ENCODE data around the gene YAE1.
A peak's percentile ranks its signal among the peaks of the same experiment; 100 is the strongest.

YAE1 gene

DNA sequence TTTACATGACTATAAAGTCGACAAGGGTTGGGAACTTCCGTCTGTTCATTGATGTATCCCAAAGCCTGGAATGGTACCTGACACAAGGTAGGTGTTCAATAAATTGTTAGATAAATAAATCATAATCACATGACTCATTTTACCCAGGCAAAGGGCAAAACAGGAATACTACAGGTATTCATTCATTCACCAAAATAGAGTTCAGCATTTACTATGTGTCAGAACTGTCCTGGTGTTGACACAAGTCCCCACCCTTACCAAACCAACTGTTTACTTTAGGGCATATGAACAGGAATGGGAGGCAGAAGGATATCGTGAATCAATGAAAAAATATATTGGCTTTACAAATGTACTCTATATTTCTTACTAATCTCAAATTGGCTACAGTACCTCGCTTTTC lies 666 bp upstream of the YAE1 start:
- Histone ChIP-seq H3K4me1 (ENCODE audit: insufficient read depth, low read length, severe bottlenecking) (peaks cover 20% of the 10 kb centered on the region), H3K9me3 (ENCODE audit: low read length) (no peaks in the 10 kb centered on the region), H3K4me3 (ENCODE audit: low read depth, low read length, poor library complexity, severe bottlenecking) (peak overlapping the region; percentile 85), H3K36me3 (ENCODE audit: insufficient read depth, low read length) (peaks cover 8% of the 10 kb centered on the region; the same call in 1 of the 2 replicates), H4K20me1 (ENCODE audit: insufficient read depth, low read length) (no peaks in the 10 kb centered on the region), H3K4me2 (ENCODE audit: low read length) (peak overlapping the region; percentile 83), H3F3A (ENCODE audit: insufficient read depth, low read length) (0 out of 2 replicates have a peak, but pooled peaks cover 4% of the 10 kb centered on the region), H3K27ac (ENCODE audit: low read depth, low read length, poor library complexity, severe bottlenecking) (no peak overlapping the region), H2AFZ (ENCODE audit: low read length) (peak overlapping the region; percentile 94), H3K9me2 (ENCODE audit: low read depth, low read length) (no peaks in the 10 kb centered on the region), H3K9ac (ENCODE audit: low read length) (peak overlapping the region; percentile 86), H3K27me3 (ENCODE audit: insufficient read depth, low read length) (no peaks in the 10 kb centered on the region), H3K79me2 (ENCODE audit: insufficient read depth, low read length) (peaks cover 16% of the 10 kb centered on the region)
- TF ChIP-seq, protein P1, sequence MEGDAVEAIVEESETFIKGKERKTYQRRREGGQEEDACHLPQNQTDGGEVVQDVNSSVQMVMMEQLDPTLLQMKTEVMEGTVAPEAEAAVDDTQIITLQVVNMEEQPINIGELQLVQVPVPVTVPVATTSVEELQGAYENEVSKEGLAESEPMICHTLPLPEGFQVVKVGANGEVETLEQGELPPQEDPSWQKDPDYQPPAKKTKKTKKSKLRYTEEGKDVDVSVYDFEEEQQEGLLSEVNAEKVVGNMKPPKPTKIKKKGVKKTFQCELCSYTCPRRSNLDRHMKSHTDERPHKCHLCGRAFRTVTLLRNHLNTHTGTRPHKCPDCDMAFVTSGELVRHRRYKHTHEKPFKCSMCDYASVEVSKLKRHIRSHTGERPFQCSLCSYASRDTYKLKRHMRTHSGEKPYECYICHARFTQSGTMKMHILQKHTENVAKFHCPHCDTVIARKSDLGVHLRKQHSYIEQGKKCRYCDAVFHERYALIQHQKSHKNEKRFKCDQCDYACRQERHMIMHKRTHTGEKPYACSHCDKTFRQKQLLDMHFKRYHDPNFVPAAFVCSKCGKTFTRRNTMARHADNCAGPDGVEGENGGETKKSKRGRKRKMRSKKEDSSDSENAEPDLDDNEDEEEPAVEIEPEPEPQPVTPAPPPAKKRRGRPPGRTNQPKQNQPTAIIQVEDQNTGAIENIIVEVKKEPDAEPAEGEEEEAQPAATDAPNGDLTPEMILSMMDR (IDR thresholded peaks at IDR 0.05; ENCODE audit: low read length): no peak
- TF ChIP-seq EZH2 (IDR thresholded peaks at IDR 0.05; ENCODE audit: borderline replicate concordance, low read length): no peak

DNA sequence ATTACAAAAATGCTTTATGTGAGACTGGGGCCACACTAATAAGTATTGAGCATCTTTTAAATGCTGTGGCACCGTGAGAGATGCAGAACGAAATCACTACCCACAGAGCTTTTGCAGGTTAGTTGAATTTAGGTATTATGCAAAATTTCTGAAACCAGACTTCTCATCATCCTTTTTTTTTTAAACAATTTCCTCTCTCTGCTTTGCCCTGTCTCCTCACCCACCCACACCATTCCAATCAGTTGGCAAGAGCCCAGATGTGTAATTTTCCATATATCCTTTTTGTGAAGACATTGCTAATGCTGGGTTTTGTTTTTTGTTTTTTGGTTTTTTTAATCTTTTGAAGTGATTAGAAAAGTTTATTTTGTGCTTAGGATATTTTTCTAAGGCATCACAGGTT lies 1.1 kb downstream of the YAE1 start:
- no peak overlapping the region for H3K27ac ChIP-seq (ENCODE audit: low read depth, low read length, poor library complexity, severe bottlenecking)
- H3F3A ChIP-seq (ENCODE audit: insufficient read depth, low read length): 0 out of 2 replicates have a peak, but pooled peaks cover 4% of the 10 kb centered on the region
- no peaks in the 10 kb centered on the region for H3K9me3 ChIP-seq (ENCODE audit: low read length)
- no peaks in the 10 kb centered on the region for H3K9me2 ChIP-seq (ENCODE audit: low read depth, low read length)
- peak overlapping the region; percentile 83 for H3K4me2 ChIP-seq (ENCODE audit: low read length)
- peaks cover 19% of the 10 kb centered on the region; the same call in 1 of the 2 replicates for H3K36me3 ChIP-seq (ENCODE audit: insufficient read depth, low read length)
- H4K20me1 ChIP-seq (ENCODE audit: insufficient read depth, low read length): no peaks in the 10 kb centered on the region
- TF ChIP-seq, protein P1 (IDR thresholded peaks at IDR 0.05; ENCODE audit: low read length): no peak
- no peak for TF ChIP-seq EZH2 (IDR thresholded peaks at IDR 0.05; ENCODE audit: borderline replicate concordance, low read length)
- peaks cover 20% of the 10 kb centered on the region for H3K4me1 ChIP-seq (ENCODE audit: insufficient read depth, low read length, severe bottlenecking)
- H3K9ac ChIP-seq (ENCODE audit: low read length): peak overlapping the region; percentile 86
- H3K4me3 ChIP-seq (ENCODE audit: low read depth, low read length, poor library complexity, severe bottlenecking): peak overlapping the region; percentile 85
- no peak overlapping the region for H2AFZ ChIP-seq (ENCODE audit: low read length)
- no peaks in the 10 kb centered on the region for H3K27me3 ChIP-seq (ENCODE audit: insufficient read depth, low read length)
- H3K79me2 ChIP-seq (ENCODE audit: insufficient read depth, low read length): peaks cover 16% of the 10 kb centered on the region

DNA sequence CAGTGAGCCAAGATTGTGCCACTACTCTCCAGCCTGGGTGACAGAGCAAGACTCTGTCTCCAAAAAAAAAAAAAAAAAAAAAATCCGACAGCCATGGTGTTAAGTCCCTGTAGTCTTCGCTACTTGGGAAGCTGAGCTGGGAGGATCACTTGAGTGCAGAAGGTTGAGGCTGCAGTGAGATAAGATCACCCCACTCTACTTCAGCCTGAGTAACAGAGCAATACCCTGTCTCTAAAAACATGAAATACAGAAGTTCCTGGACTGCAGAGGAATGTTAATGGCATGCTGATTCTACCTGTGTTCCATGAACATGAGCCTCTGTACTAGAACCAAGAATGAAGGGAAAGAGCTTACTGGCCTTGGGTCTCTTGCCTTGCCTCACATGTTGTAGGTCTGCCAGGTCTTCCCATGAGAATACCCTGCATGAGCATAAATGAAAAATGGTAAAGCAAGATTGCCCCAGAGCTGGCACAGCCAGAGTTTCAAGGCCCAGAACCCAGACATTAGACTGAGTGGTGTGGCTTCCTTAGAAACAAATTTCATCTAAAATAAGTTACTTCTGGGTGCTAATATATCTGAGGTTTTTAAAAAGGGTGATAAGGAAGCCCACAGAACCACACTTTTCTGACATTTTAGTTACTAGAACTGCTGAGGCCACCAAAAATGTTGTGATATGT lies 8.6 kb downstream of the YAE1 start:
- H3F3A ChIP-seq (ENCODE audit: insufficient read depth, low read length): no peaks in the 10 kb centered on the region
- H3K9ac ChIP-seq (ENCODE audit: low read length): no peak overlapping the region
- no peak for TF ChIP-seq EZH2 (IDR thresholded peaks at IDR 0.05; ENCODE audit: borderline replicate concordance, low read length)
- TF ChIP-seq, protein P1 (IDR thresholded peaks at IDR 0.05; ENCODE audit: low read length): no peak
- H3K27me3 ChIP-seq (ENCODE audit: insufficient read depth, low read length): no peaks in the 10 kb centered on the region
- H3K9me2 ChIP-seq (ENCODE audit: low read depth, low read length): no peaks in the 10 kb centered on the region
- no peaks in the 10 kb centered on the region for H3K79me2 ChIP-seq (ENCODE audit: insufficient read depth, low read length)
- no peaks in the 10 kb centered on the region for H3K9me3 ChIP-seq (ENCODE audit: low read length)
- no peak overlapping the region for H3K27ac ChIP-seq (ENCODE audit: low read depth, low read length, poor library complexity, severe bottlenecking)
- no peak overlapping the region for H2AFZ ChIP-seq (ENCODE audit: low read length)
- H3K4me3 ChIP-seq (ENCODE audit: low read depth, low read length, poor library complexity, severe bottlenecking): no peak overlapping the region
- no peaks in the 10 kb centered on the region for H3K4me1 ChIP-seq (ENCODE audit: insufficient read depth, low read length, severe bottlenecking)
- H3K4me2 ChIP-seq (ENCODE audit: low read length): no peak overlapping the region
- no peaks in the 10 kb centered on the region for H4K20me1 ChIP-seq (ENCODE audit: insufficient read depth, low read length)
- H3K36me3 ChIP-seq (ENCODE audit: insufficient read depth, low read length): peaks cover 31% of the 10 kb centered on the region; the same call in 1 of the 2 replicates
